ENCODE measurements around the gene FAM227B.

DNA sequence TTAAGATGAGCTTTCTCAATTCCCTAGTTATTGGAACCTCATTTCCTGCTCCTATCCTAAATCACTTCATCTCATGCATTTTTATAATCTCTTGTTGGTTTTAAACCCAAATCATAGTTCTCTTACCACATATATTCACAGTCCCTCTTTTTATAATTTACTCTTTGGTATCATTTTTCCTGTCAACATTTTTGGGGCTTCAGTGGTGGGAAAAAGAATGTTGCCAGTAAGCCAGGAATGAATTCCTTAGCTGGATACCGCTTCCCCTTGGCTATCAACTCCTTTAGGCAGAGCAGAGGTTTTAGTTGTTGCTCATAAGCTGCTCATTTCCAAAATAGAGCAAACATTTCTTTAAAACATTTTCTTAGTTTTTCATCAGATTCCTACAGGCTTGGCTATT is 338.3 kb downstream of the FAM227B start:
- TF ChIP-seq CTCF (conservative IDR thresholded peaks at IDR 0.05 in 1 of 2, IDR thresholded peaks at IDR 0.05 in 1 of 2; ENCODE audit: extremely low read depth in 1 of 2, insufficient read depth in 1 of 2, low read depth in 1 of 2, low read length in 2 of 2): no peak
- TF ChIP-seq EZH2 (IDR thresholded peaks at IDR 0.05; ENCODE audit: borderline replicate concordance, low read length): no peak

Data from mammary epithelial cell (primary cell).